ENCODE results near the gene RHOJ. TPM values are rescaled to one million over a fixed set of nuclear protein-coding genes. Genes with fewer than 3 reads are reported as not detected.
"Not testable (repeated sequence)": the region's sequence is repeated elsewhere in the genome, so short reads cannot be mapped to it uniquely, and the experiment has no call there.

Gene RHOJ
- total RNA-seq, 2 experiments from 2014 or later = not detected

DNA sequence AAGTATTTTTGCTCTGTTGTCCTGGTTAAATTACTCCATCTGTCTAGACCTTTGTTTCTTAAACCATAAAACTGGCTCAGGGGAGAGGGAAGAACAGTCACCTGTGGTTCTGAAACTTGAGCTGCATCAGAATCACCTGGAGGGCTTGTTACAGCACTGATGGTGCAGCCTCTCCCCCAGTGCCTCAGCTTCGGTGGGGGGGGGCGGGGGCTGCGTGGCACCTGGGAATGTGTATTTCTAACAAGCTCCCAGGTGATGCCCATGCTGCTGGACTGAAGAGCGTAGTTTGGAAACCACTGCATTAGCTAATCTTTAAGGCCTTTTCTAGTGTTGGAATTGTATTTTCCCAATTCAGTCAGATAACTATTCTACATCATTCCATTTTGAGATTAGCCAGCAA, 71.8 kb downstream of the RHOJ start:
- Mint-ChIP-seq H3K27ac (no peak overlapping the region), H3K4me1 (ENCODE audit: low read depth) (no peaks in the 10 kb centered on the region), H3K4me3 (no peak overlapping the region), H3K27me3 (ENCODE audit: low read depth) (peaks cover 2% of the 10 kb centered on the region), H3K9me3 (no peaks in the 10 kb centered on the region), H3K36me3 (ENCODE audit: low read depth) (no peaks in the 10 kb centered on the region)
- intact Hi-C loops (cut with micrococcal nuclease) = loop anchor here (1.0 to 10.0 kb wide), 5 partner anchors 102 to 1811 kb away; no protein-coding TSS in a partner anchor
- DNase-seq = no peak
- CTCF ChIA-PET = interaction anchor here (0.8 to 2.2 kb wide), 4 partner anchors 8 to 1113 kb away, joined by 3 to 5 read pairs (median 4); no protein-coding TSS in a partner anchor

DNA sequence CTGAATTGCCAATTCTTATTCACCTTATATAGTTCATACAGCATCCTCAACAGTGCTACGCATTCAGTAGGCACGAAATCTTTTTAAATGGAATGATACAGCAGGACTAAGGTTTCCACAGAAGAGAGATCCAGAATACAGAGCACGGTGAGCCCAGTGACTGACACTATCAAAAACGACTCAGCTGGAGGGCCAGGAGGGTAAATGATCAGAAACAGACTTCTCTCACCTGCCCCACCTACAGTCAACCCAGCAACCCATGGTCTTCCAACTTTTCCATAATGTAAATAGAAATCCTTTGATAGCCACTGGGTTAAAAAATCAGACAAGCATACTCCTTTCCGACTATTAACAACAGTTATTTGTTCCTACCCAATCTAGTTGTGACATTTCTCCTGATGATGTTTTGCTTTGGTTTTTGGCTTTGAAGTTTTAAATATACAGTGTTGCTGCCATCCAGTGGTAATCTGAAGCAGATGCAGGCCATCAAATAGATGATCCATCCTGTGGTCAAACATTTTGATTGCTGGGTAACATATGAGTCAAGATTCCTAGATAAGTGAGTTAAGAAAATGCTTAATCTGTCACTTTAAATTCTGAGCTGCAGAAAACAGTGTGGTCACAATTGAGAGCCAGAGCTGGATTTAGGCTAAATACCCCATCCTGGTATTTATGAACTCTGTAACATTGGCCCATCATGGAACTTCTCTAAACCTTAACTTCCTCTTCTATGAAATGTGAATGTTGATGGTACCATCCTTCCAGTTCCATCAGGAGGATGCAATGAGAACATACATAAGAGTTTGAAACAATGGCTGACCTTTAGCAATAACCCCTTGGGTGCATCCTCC, 72.5 kb downstream of the RHOJ start:
- Mint-ChIP-seq H3K27ac (no peak overlapping the region), H3K4me3 (no peak overlapping the region), H3K4me1 (ENCODE audit: low read depth) (no peaks in the 10 kb centered on the region), H3K36me3 (ENCODE audit: low read depth) (no peaks in the 10 kb centered on the region), H3K27me3 (ENCODE audit: low read depth) (peaks cover 2% of the 10 kb centered on the region), H3K9me3 (no peaks in the 10 kb centered on the region)
- no peak for DNase-seq
- intact Hi-C loops (cut with micrococcal nuclease) = loop anchor here (1.0 to 10.0 kb wide), 5 partner anchors 102 to 1812 kb away; no protein-coding TSS in a partner anchor
- CTCF ChIA-PET = interaction anchor here (0.7 to 2.2 kb wide), 5 partner anchors 15 to 1098 kb away, joined by 3 to 5 read pairs (median 3); no protein-coding TSS in a partner anchor

- no peaks in the 10 kb centered on the region for H3K9me3 Mint-ChIP-seq
- H3K4me1 Mint-ChIP-seq (ENCODE audit: low read depth) = no peaks in the 10 kb centered on the region
- H3K27ac Mint-ChIP-seq = no peak overlapping the region
- H3K36me3 Mint-ChIP-seq (ENCODE audit: low read depth) = no peaks in the 10 kb centered on the region
- no peaks in the 10 kb centered on the region for H3K27me3 Mint-ChIP-seq (ENCODE audit: low read depth)
- DNase-seq = no peak
- CTCF ChIA-PET = interaction anchor here (0.7 to 2.2 kb wide), 5 partner anchors 16 to 1095 kb away, joined by 3 to 5 read pairs (median 3); no protein-coding TSS in a partner anchor
- no peak overlapping the region for H3K4me3 Mint-ChIP-seq
- intact Hi-C loops (cut with micrococcal nuclease) = loop anchor here (10.0 kb wide), 2 partner anchors 1383 to 1813 kb away; no protein-coding TSS in a partner anchor
Observed at GRCh38 chr14:63277591-63278183, 73.4 kb downstream of the RHOJ start.

- H3K27ac Mint-ChIP-seq; DNase-seq; H3K27me3 Mint-ChIP-seq (ENCODE audit: low read depth); H3K36me3 Mint-ChIP-seq (ENCODE audit: low read depth); H3K9me3 Mint-ChIP-seq; H3K4me3 Mint-ChIP-seq; H3K4me1 Mint-ChIP-seq (ENCODE audit: low read depth): not testable (repeated sequence)
- CTCF ChIA-PET = interaction anchor here (0.7 kb wide), 1 partner anchor 274 kb away, joined by 3 read pairs; no protein-coding TSS in a partner anchor
- intact Hi-C loops (cut with micrococcal nuclease) = loop anchor here (10.0 kb wide), 2 partner anchors 1385 to 1815 kb away; no protein-coding TSS in a partner anchor
Observed at GRCh38 chr14:63279933-63280332, 75.7 kb downstream of the RHOJ start.

GRCh38 chr14:63282997-63283883, 79.0 kb downstream of the RHOJ start:
- Mint-ChIP-seq H3K27ac (no peak overlapping the region), H3K27me3 (ENCODE audit: low read depth) (no peaks in the 10 kb centered on the region), H3K4me3 (no peak overlapping the region), H3K36me3 (ENCODE audit: low read depth) (no peaks in the 10 kb centered on the region), H3K4me1 (ENCODE audit: low read depth) (no peaks in the 10 kb centered on the region), H3K9me3 (no peaks in the 10 kb centered on the region)
- intact Hi-C loops (cut with micrococcal nuclease) = no loop called here
- CTCF ChIA-PET = interaction anchor here (0.5 to 1.6 kb wide), 3 partner anchors 7 to 1104 kb away, joined by 3 read pairs; no protein-coding TSS in a partner anchor
- no peak for DNase-seq

DNA sequence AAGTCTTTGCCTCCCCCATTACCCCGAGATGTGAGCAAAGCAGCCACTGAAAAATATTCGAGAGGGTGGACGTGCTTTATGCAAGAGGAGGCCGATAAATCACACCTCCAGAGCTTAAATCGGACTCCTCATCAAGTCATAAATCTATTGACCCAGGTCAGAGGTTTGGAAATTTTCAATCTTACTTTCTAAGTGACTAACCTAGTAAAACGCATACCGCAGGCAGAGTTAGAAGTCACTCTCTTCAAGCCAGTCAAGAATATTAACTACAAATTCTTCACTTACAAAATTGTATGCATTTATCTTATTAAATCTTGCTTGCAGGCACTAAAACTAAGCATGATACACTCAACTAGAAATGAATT, 79.6 kb downstream of the RHOJ start:
- Mint-ChIP-seq H3K4me3 (no peak overlapping the region), H3K4me1 (ENCODE audit: low read depth) (no peaks in the 10 kb centered on the region), H3K27me3 (ENCODE audit: low read depth) (no peaks in the 10 kb centered on the region), H3K9me3 (no peaks in the 10 kb centered on the region), H3K27ac (no peak overlapping the region), H3K36me3 (ENCODE audit: low read depth) (no peaks in the 10 kb centered on the region)
- CTCF ChIA-PET = interaction anchor here (1.4 to 1.6 kb wide), 2 partner anchors 8 to 1105 kb away, joined by 3 read pairs; no protein-coding TSS in a partner anchor
- DNase-seq = no peak
- intact Hi-C loops (cut with micrococcal nuclease) = no loop called here

GRCh38 chr14:63286071-63286470, 81.8 kb downstream of the RHOJ start:
- peaks cover 4% of the 10 kb centered on the region for H3K27me3 Mint-ChIP-seq (ENCODE audit: low read depth)
- H3K36me3 Mint-ChIP-seq (ENCODE audit: low read depth) = no peaks in the 10 kb centered on the region
- no peak overlapping the region for H3K27ac Mint-ChIP-seq
- no peaks in the 10 kb centered on the region for H3K4me1 Mint-ChIP-seq (ENCODE audit: low read depth)
- intact Hi-C loops (cut with micrococcal nuclease) = no loop called here
- H3K4me3 Mint-ChIP-seq = no peak overlapping the region
- CTCF ChIA-PET = no interaction called here
- no peak for DNase-seq
- H3K9me3 Mint-ChIP-seq = no peaks in the 10 kb centered on the region

DNA sequence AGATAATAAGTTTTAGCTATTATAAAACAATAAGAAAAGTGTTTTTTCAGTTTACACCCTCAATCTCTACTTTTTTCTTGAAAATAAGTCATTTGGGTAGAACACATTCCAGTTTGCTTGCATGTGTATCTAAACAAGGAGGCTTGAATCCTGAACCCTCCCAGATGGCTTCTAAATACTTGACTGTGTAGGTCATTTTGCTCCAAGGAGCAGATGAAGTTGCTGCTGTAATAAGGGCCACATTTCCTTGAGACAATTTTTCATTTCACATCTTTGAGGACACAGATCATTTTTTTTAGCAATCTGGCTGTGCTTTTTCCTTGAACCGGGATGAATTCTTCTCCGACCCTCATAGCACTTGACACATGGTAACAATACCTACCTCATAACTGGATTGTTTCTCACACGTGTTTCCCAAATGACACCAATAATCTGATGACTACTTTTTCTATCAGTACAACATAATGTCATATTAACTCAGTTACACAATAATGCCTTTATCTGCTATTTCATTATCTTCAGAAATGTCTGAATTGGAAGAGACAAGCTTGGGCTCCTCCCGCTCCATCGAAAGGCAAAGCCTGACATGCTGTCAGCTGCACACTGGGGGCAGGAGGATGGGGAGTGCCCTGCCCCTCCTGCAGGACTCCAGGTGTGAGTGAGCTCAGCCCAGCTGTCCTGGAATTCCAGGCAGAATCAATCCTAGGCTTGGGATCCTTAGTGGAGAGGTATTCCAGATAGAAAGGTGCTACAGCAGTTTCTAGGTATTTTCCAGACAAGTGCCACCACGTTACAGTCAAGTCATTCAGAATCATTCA, 83.6 kb downstream of the RHOJ start:
- no peak for DNase-seq
- Mint-ChIP-seq H3K36me3 (ENCODE audit: low read depth) (no peaks in the 10 kb centered on the region), H3K27ac (no peak overlapping the region), H3K4me3 (no peak overlapping the region), H3K27me3 (ENCODE audit: low read depth) (peaks cover 6% of the 10 kb centered on the region), H3K4me1 (ENCODE audit: low read depth) (no peaks in the 10 kb centered on the region), H3K9me3 (no peaks in the 10 kb centered on the region)
- intact Hi-C loops (cut with micrococcal nuclease) = no loop called here
- CTCF ChIA-PET = interaction anchor here (0.5 kb wide), 1 partner anchor 159 kb away, joined by 3 read pairs; no protein-coding TSS in a partner anchor

DNA sequence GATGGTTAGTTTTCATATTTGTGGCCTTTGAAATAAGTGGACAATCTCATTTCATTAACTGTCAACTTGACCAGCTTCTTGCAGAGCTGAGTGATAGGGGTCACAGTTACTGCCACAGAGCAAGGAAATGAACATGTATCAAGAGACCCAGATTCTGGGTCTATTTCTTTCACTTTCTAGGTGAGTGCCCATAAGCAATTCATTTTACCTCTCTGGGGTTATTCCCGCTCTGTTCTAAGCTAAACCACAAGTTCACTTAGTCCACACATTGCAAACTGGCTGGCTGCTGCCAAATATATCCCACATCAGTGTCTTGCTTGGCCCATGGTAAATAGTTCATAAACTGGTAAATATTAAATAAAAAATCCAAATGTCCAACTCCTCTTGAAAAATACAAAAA, 84.6 kb downstream of the RHOJ start:
- DNase-seq = no peak
- intact Hi-C loops (cut with micrococcal nuclease) = no loop called here
- H3K27me3 Mint-ChIP-seq (ENCODE audit: low read depth) = peaks cover 10% of the 10 kb centered on the region
- H3K9me3 Mint-ChIP-seq = no peaks in the 10 kb centered on the region
- H3K4me1 Mint-ChIP-seq (ENCODE audit: low read depth) = no peaks in the 10 kb centered on the region
- CTCF ChIA-PET = no interaction called here
- no peak overlapping the region for H3K27ac Mint-ChIP-seq
- H3K36me3 Mint-ChIP-seq (ENCODE audit: low read depth) = no peaks in the 10 kb centered on the region
- H3K4me3 Mint-ChIP-seq = no peak overlapping the region

DNA sequence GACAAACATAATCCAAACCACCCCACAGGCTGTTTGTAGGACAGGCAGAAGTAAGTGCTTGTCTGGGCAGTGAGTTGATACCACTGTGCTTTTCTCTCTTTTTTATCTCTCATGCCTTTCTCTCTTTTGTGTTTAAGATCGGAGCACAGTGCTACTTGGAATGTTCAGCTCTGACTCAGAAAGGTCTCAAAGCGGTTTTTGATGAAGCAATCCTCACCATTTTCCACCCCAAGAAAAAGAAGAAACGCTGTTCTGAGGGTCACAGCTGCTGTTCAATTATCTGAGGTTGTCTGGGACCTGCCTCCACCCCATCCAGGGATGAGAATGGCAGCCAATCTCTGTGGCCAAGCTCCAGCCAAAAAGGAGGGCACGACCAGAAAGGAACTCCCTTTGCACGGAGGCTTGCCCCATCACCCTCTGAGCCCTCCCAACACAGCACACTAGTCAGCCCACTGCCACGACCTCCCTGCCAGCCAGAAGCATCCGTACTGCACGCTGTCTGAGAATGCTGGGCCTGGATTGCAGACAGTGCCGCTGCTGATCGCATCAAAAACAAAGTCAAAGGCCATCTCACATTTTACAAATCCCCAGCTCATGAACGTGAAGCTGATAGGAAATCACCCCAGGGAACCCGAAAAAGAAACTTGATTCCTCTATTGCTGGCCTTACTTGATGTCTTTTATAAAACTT, 86.6 kb downstream of the RHOJ start:
- CTCF ChIA-PET = no interaction called here
- Mint-ChIP-seq H3K27me3 (ENCODE audit: low read depth) (peaks cover 10% of the 10 kb centered on the region), H3K27ac (no peak overlapping the region), H3K4me1 (ENCODE audit: low read depth) (no peaks in the 10 kb centered on the region), H3K9me3 (no peaks in the 10 kb centered on the region), H3K36me3 (ENCODE audit: low read depth) (no peaks in the 10 kb centered on the region), H3K4me3 (no peak overlapping the region)
- no peak for DNase-seq
- intact Hi-C loops (cut with micrococcal nuclease) = no loop called here

DNA sequence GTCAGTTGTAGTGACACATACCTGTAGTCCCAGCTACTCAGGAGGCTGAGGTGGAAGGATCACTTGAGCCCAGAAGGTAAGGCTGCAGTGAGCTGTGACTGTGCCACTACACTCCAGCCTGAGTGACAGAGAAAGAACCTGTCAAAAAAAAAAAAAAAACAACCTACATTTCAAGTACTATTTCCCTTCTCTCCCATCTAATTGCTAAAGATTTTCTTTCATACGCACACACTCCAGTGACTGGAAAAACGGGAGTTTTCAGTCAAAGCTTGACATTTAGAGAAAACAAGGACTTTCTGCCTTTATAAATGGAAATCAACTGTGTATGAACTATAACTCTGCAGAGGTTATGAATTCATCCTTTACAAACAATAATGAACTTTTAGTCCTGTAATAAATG, 88.6 kb downstream of the RHOJ start:
- CTCF ChIA-PET = interaction anchor here (0.6 kb wide), 2 partner anchors 1047 to 1131 kb away, joined by 3 read pairs; no protein-coding TSS in a partner anchor
- no peak overlapping the region for H3K4me3 Mint-ChIP-seq
- intact Hi-C loops (cut with micrococcal nuclease) = no loop called here

More for the DNA sequence above, 88.6 kb downstream of the RHOJ start:
- no peaks in the 10 kb centered on the region for H3K36me3 Mint-ChIP-seq (ENCODE audit: low read depth)
- no peak overlapping the region for H3K27ac Mint-ChIP-seq
- peaks cover 5% of the 10 kb centered on the region for H3K4me1 Mint-ChIP-seq (ENCODE audit: low read depth)
- H3K27me3 Mint-ChIP-seq (ENCODE audit: low read depth) = peaks cover 12% of the 10 kb centered on the region
- H3K9me3 Mint-ChIP-seq = no peaks in the 10 kb centered on the region
- DNase-seq = no peak
